Adrenal gland (tissue), 5 donors: Measurements from ENCODE around the gene HSD17B1.

Experiments used
- POLR2A ChIP-seq, 2 donors: fragments of 450-650 bp; IDR thresholded peaks; one replicate each; pipeline ENCODE4 v1.6.1; 2017; ENCODE audit warnings: antibody characterized with exemption in 2 of 2, mild to moderate bottlenecking in 2 of 2, moderate library complexity in 1 of 2
- TF ChIP-seq, protein P1 (sequence below), 6 experiments: fragments of 450-650 bp in 4 of 6; fragments of 200-600 bp in 2 of 6; sonication (generic) in 1 of 6; IDR thresholded peaks; 1 replicate in 5 of 6; 2 replicates in 1 of 6; pipeline versions ENCODE4 v1.5.1 to v1.8.0; 2016 to 2021; ENCODE audit warnings: antibody characterized with exemption in 6 of 6, mild to moderate bottlenecking in 2 of 6, moderate library complexity in 1 of 6
- donor health status: DM: no; HTN: no; CAD: no.

DNA sequence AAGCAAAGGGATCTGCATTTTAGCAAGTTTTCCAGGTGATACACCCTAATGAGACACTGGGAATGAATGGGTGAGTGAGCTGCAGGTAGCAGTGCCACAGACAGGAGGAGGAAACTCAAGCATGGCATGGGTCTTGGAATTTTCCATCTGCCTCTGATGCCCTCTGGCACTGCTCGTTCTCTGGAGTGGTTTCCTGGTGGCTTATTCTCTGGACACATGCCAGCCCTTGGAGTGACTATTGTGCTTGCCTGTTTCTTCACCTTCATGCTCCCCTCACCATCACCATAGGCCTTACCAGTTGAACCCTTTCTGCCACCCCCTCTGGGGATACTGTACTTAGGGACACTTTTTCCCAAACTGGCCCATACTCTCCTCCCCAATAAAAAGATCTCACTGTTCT lies 10.8 kb downstream of the HSD17B1 start:
- TF ChIP-seq, protein P1, sequence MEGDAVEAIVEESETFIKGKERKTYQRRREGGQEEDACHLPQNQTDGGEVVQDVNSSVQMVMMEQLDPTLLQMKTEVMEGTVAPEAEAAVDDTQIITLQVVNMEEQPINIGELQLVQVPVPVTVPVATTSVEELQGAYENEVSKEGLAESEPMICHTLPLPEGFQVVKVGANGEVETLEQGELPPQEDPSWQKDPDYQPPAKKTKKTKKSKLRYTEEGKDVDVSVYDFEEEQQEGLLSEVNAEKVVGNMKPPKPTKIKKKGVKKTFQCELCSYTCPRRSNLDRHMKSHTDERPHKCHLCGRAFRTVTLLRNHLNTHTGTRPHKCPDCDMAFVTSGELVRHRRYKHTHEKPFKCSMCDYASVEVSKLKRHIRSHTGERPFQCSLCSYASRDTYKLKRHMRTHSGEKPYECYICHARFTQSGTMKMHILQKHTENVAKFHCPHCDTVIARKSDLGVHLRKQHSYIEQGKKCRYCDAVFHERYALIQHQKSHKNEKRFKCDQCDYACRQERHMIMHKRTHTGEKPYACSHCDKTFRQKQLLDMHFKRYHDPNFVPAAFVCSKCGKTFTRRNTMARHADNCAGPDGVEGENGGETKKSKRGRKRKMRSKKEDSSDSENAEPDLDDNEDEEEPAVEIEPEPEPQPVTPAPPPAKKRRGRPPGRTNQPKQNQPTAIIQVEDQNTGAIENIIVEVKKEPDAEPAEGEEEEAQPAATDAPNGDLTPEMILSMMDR (IDR thresholded peaks at IDR 0.05): peak in 1 of 6 experiments; percentile 1
- TF ChIP-seq POLR2A (IDR thresholded peaks at IDR 0.05): no peak
